OCI-LY7 (cell line): ENCODE measurements around the gene MRPS9. TPM values are rescaled to one million over a fixed set of nuclear protein-coding genes. Genes with fewer than 3 reads are reported as not detected.

ENCODE experiments used
- BruUV-seq: library from RNA; stranded (reverse); fragments of 400-500 nt; replicated peaks from 2 replicates; lab custom pipeline; 2021; lab: Mats Ljungman, UMichigan
- CTCF ChIA-PET: fragments of 300-600 bp; sonication (Branson Sonifier 250); formaldehyde crosslinking; loops from one replicate; lab custom pipeline; 2022; ENCODE audit warnings: antibody characterized with exemption; ENCODE audit not compliant: unreplicated experiment; lab: Charles Lee
- POLR2A ChIA-PET: fragments of 300-600 bp; sonication (Branson Sonifier 250); formaldehyde crosslinking; loops from one replicate; lab custom pipeline; 2022; ENCODE audit warnings: antibody characterized with exemption; lab: Charles Lee
- DNase-seq: peaks from one replicate; pipeline ENCODE4 v3.0.0-alpha.2; 2015; ENCODE audit warnings: low spot score
- H2AFZ ChIP-seq: fragments of 200-600 bp; sonication (generic), shearing (Covaris generic); 2 replicates; pipeline ENCODE4 v1.6.1; 2014; ENCODE audit warnings: mild to moderate bottlenecking, antibody characterized with exemption, low read length, moderate library complexity
- H3K27ac ChIP-seq: fragments of 200-600 bp; sonication (generic); 2 replicates; pipeline ENCODE4 v1.5.1; 2014; ENCODE audit warnings: mixed run types, low read depth, mild to moderate bottlenecking, moderate library complexity, low read length, inconsistent platforms; ENCODE audit not compliant: poor library complexity, severe bottlenecking
- H3K36me3 ChIP-seq: fragments of 200-600 bp; sonication (generic); 2 replicates; pipeline ENCODE4 v1.6.1; 2014; ENCODE audit warnings: mild to moderate bottlenecking, antibody characterized with exemption, low read length, moderate library complexity, mixed read lengths; ENCODE audit not compliant: insufficient read depth
- H3K4me1 ChIP-seq: fragments of 200-600 bp; sonication (generic); 2 replicates; pipeline ENCODE4 v1.5.1; 2014; ENCODE audit warnings: mild to moderate bottlenecking, low read length; ENCODE audit not compliant: insufficient read depth, poor library complexity, severe bottlenecking
- H3K4me2 ChIP-seq: fragments of 200-600 bp; sonication (generic); 2 replicates; pipeline ENCODE4 v1.6.1; 2014; ENCODE audit warnings: mild to moderate bottlenecking, low read length
- H3K4me3 ChIP-seq: fragments of 200-600 bp; sonication (generic); 2 replicates; pipeline ENCODE4 v1.5.1; 2014; ENCODE audit warnings: mild to moderate bottlenecking, low read depth, low read length; ENCODE audit not compliant: poor library complexity, severe bottlenecking
- H3K79me2 ChIP-seq: fragments of 200-600 bp; sonication (generic); 2 replicates; pipeline ENCODE4 v1.6.1; 2016; ENCODE audit warnings: low read depth, mild to moderate bottlenecking, low read length, moderate library complexity, mixed read lengths; ENCODE audit not compliant: insufficient read depth
- H3K9me2 ChIP-seq: fragments of 200-600 bp; sonication (generic); 2 replicates; pipeline ENCODE4 v1.6.1; 2016; ENCODE audit warnings: mild to moderate bottlenecking, low read length, mixed read lengths; ENCODE audit not compliant: insufficient read depth
- H3K9me3 ChIP-seq: fragments of 200-600 bp; sonication (generic); 2 replicates; pipeline ENCODE4 v1.6.1; 2014; ENCODE audit warnings: mild to moderate bottlenecking, mixed run types, low read length, mixed read lengths
- H4K20me1 ChIP-seq: fragments of 200-600 bp; sonication (generic); 2 replicates; pipeline ENCODE4 v1.6.1; 2014; ENCODE audit warnings: mild to moderate bottlenecking, antibody characterized with exemption, low read length, moderate library complexity, mixed read lengths; ENCODE audit not compliant: insufficient read depth
- CTCF ChIP-seq: fragments of 200-600 bp; sonication (generic); conservative IDR thresholded peaks from 2 replicates; pipeline ENCODE4 v1.5.1; 2014; ENCODE audit warnings: mild to moderate bottlenecking, antibody characterized with exemption, low read length, moderate library complexity, mixed read lengths
- EZH2phosphoT487 ChIP-seq: fragments of 200-600 bp; sonication (generic); IDR thresholded peaks from 2 replicates; pipeline ENCODE4 v1.6.1; 2018; ENCODE audit warnings: low read depth, borderline replicate concordance, mild to moderate bottlenecking, mixed run types, antibody characterized with exemption, low read length, moderate library complexity, mixed read lengths
- intact Hi-C: fragments of 100-400 bp; cut with micrococcal nuclease; formaldehyde crosslinking; loops from one replicate; pipeline ENCODE4 v1.10.0; 2022; ENCODE audit not compliant: unreplicated experiment
- total RNA-seq, 2 experiments: library from RNA; depleted of rRNA in 1 of 2; stranded (reverse); fragments of >200 nt in 1 of 2; shearing (Covaris generic) in 1 of 2; gene quantifications; 2 replicates each; pipeline ENCODE4 v1.2.3, GENCODE V29; 2014 to 2022

MRPS9 gene
- total RNA-seq, 2 experiments from 2014 or later, result 25.9 to 42.6 TPM

GRCh38 chr2:105134081-105134480 is 96.2 kb downstream of the MRPS9 start:
- Histone ChIP-seq H3K4me2 (no peak overlapping the region), H3K27ac (no peak overlapping the region), H3K4me1 (no peaks in the 10 kb centered on the region), H3K36me3 (no peaks in the 10 kb centered on the region), H3K79me2 (no peaks in the 10 kb centered on the region), H4K20me1 (no peaks in the 10 kb centered on the region), H2AFZ (no peak overlapping the region), H3K9me3 (no peaks in the 10 kb centered on the region), H3K4me3 (no peak overlapping the region), H3K9me2 (no peaks in the 10 kb centered on the region)
- intact Hi-C loops, result no loop called here
- ChIA-PET POLR2A (interaction anchor here (0.5 to 0.6 kb wide), 2 partner anchors 459 to 1009 kb away, joined by 3 to 5 read pairs; no protein-coding TSS in a partner anchor), CTCF (no interaction called here)
- DNase-seq, result no peak
- TF ChIP-seq CTCF, result no peak
- no peak for TF ChIP-seq EZH2phosphoT487
- no TSS peak for BruUV-seq

- POLR2A ChIA-PET, result no interaction called here
- Histone ChIP-seq H3K9me3 (no peaks in the 10 kb centered on the region), H3K9me2 (no peaks in the 10 kb centered on the region), H3K36me3 (no peaks in the 10 kb centered on the region), H2AFZ (no peak overlapping the region), H4K20me1 (no peaks in the 10 kb centered on the region), H3K27ac (no peak overlapping the region), H3K79me2 (no peaks in the 10 kb centered on the region), H3K4me2 (no peak overlapping the region), H3K4me1 (no peaks in the 10 kb centered on the region), H3K4me3 (no peak overlapping the region)
- CTCF ChIA-PET, result no interaction called here
- no peak for DNase-seq
- no TSS peak for BruUV-seq
- TF ChIP-seq EZH2phosphoT487 (no peak), CTCF (no peak)
- intact Hi-C loops, result no loop called here
Observed at GRCh38 chr2:105135436-105135835, 97.6 kb downstream of the MRPS9 start.

- ChIA-PET CTCF (no interaction called here), POLR2A (no interaction called here)
- Histone ChIP-seq H2AFZ (no peak overlapping the region), H3K79me2 (no peaks in the 10 kb centered on the region), H4K20me1 (no peaks in the 10 kb centered on the region), H3K9me2 (no peaks in the 10 kb centered on the region), H3K4me2 (no peak overlapping the region), H3K4me1 (no peaks in the 10 kb centered on the region), H3K9me3 (no peaks in the 10 kb centered on the region), H3K4me3 (no peak overlapping the region), H3K27ac (no peak overlapping the region), H3K36me3 (no peaks in the 10 kb centered on the region)
- BruUV-seq, result no TSS peak
- intact Hi-C loops, result no loop called here
- TF ChIP-seq CTCF (no peak), EZH2phosphoT487 (no peak)
- DNase-seq, result no peak
Observed at GRCh38 chr2:105136394-105136793, 98.5 kb downstream of the MRPS9 start.
